ENCODE results near the gene MRPL39. TPM values are rescaled to one million over a fixed set of nuclear protein-coding genes. Genes with fewer than 3 reads are reported as not detected.

MRPL39 gene
- total RNA-seq, 1 experiment from 2014 or later: 18.6 TPM

- DNase-seq (ENCODE audit: low spot score): no peak
Observed at GRCh38 chr21:25539606-25540005, 67.7 kb downstream of the MRPL39 start.

- no peak for DNase-seq (ENCODE audit: low spot score)
Observed at GRCh38 chr21:25537174-25537573, 70.1 kb downstream of the MRPL39 start.

GRCh38 chr21:25536752-25537151, 70.5 kb downstream of the MRPL39 start:
- no peak for DNase-seq (ENCODE audit: low spot score)

GRCh38 chr21:25535849-25536248, 71.4 kb downstream of the MRPL39 start:
- DNase-seq (ENCODE audit: low spot score): no peak

Other genes with a start within 250 kb of the MRPL39 start
- gene JAM2, start 31.8 kb upstream of the MRPL39 start, total RNA-seq (2014; rRNA removed; shearing (Covaris generic)): not detected in 2 replicates
- gene ATP5PF, start 127.4 kb upstream of the MRPL39 start, total RNA-seq (2014; rRNA removed; shearing (Covaris generic)): 34.5 and 46.0 TPM in 2 replicates
- 5.9 and 6.3 TPM in 2 replicates for gene GABPA, start 127.5 kb upstream of the MRPL39 start, total RNA-seq (2014; rRNA removed; shearing (Covaris generic))